ENCODE results near the gene GLB1L2.

GLB1L2 gene

GRCh38 chr11:134371436-134372185, 39.8 kb downstream of the GLB1L2 start:
- no peak overlapping the region for H3K4me3 ChIP-seq
- no peaks in the 10 kb centered on the region for H3K27me3 ChIP-seq (ENCODE audit: low read depth)
- no peaks in the 10 kb centered on the region for H3K9me3 ChIP-seq
- in situ Hi-C loops (cut with MboI; ENCODE audit: low sequenced_read_pairs) = no loop called here
- H3K36me3 ChIP-seq (replicated peaks) = peaks cover 4% of the 10 kb centered on the region
- DNase-seq (ENCODE audit: low spot score in 2 of 2) = no peak
- no peaks in the 10 kb centered on the region for H3K4me1 ChIP-seq

- Histone ChIP-seq H3K4me3 (no peak overlapping the region), H3K27me3 (ENCODE audit: low read depth) (no peaks in the 10 kb centered on the region), H3K9me3 (no peaks in the 10 kb centered on the region), H3K4me1 (no peaks in the 10 kb centered on the region), H3K36me3 (replicated peaks) (peaks cover 4% of the 10 kb centered on the region)
- in situ Hi-C loops (cut with MboI; ENCODE audit: low sequenced_read_pairs) = no loop called here
- no peak for DNase-seq (ENCODE audit: low spot score in 2 of 2)
Observed at GRCh38 chr11:134372536-134372935, 40.7 kb downstream of the GLB1L2 start.

GRCh38 chr11:134372961-134373360, 41.2 kb downstream of the GLB1L2 start:
- Histone ChIP-seq H3K4me3 (no peak overlapping the region), H3K9me3 (no peaks in the 10 kb centered on the region), H3K27me3 (ENCODE audit: low read depth) (no peaks in the 10 kb centered on the region), H3K36me3 (replicated peaks) (peaks cover 4% of the 10 kb centered on the region), H3K4me1 (no peaks in the 10 kb centered on the region)
- in situ Hi-C loops (cut with MboI; ENCODE audit: low sequenced_read_pairs) = no loop called here
- no peak for DNase-seq (ENCODE audit: low spot score in 2 of 2)

- in situ Hi-C loops (cut with MboI; ENCODE audit: low sequenced_read_pairs) = no loop called here
- Histone ChIP-seq H3K9me3 (no peaks in the 10 kb centered on the region), H3K4me1 (no peaks in the 10 kb centered on the region), H3K27me3 (ENCODE audit: low read depth) (no peaks in the 10 kb centered on the region), H3K4me3 (no peak overlapping the region), H3K36me3 (replicated peaks) (peaks cover 4% of the 10 kb centered on the region)
- no peak for DNase-seq (ENCODE audit: low spot score in 2 of 2)
Observed at GRCh38 chr11:134373591-134374052, 41.8 kb downstream of the GLB1L2 start.

GRCh38 chr11:134374171-134374570, 42.4 kb downstream of the GLB1L2 start:
- H3K4me1 ChIP-seq = no peaks in the 10 kb centered on the region
- in situ Hi-C loops (cut with MboI; ENCODE audit: low sequenced_read_pairs) = no loop called here
- H3K27me3 ChIP-seq (ENCODE audit: low read depth) = no peaks in the 10 kb centered on the region
- no peak for DNase-seq (ENCODE audit: low spot score in 2 of 2)
- no peak overlapping the region for H3K4me3 ChIP-seq
- peaks cover 4% of the 10 kb centered on the region for H3K36me3 ChIP-seq (replicated peaks)
- H3K9me3 ChIP-seq = no peaks in the 10 kb centered on the region

- no peak for DNase-seq (ENCODE audit: low spot score in 2 of 2)
- in situ Hi-C loops (cut with MboI; ENCODE audit: low sequenced_read_pairs) = no loop called here
- H3K4me3 ChIP-seq = no peak overlapping the region
- no peaks in the 10 kb centered on the region for H3K4me1 ChIP-seq
- H3K27me3 ChIP-seq (ENCODE audit: low read depth) = no peaks in the 10 kb centered on the region
- H3K9me3 ChIP-seq = no peaks in the 10 kb centered on the region
- peaks cover 4% of the 10 kb centered on the region for H3K36me3 ChIP-seq (replicated peaks)
Observed at GRCh38 chr11:134374891-134375550, 43.2 kb downstream of the GLB1L2 start.

- Histone ChIP-seq H3K27me3 (ENCODE audit: low read depth) (no peaks in the 10 kb centered on the region), H3K36me3 (replicated peaks) (peaks cover 4% of the 10 kb centered on the region; the same call in 1 of the 2 replicates), H3K4me1 (no peaks in the 10 kb centered on the region), H3K4me3 (no peak overlapping the region), H3K9me3 (no peaks in the 10 kb centered on the region)
- no peak for DNase-seq (ENCODE audit: low spot score in 2 of 2)
- in situ Hi-C loops (cut with MboI; ENCODE audit: low sequenced_read_pairs) = no loop called here
Observed at GRCh38 chr11:134376150-134376921, 44.5 kb downstream of the GLB1L2 start.

- H3K27me3 ChIP-seq (ENCODE audit: low read depth) = no peaks in the 10 kb centered on the region
- no peak for DNase-seq (ENCODE audit: low spot score in 2 of 2)
- in situ Hi-C loops (cut with MboI; ENCODE audit: low sequenced_read_pairs) = no loop called here
- no peaks in the 10 kb centered on the region for H3K9me3 ChIP-seq
- H3K4me1 ChIP-seq = no peaks in the 10 kb centered on the region
- no peaks in the 10 kb centered on the region for H3K36me3 ChIP-seq (replicated peaks)
- H3K4me3 ChIP-seq = no peak overlapping the region
Observed at GRCh38 chr11:134377876-134378275, 46.1 kb downstream of the GLB1L2 start.

- H3K9me3 ChIP-seq = no peaks in the 10 kb centered on the region
Observed at GRCh38 chr11:134379241-134379640, 47.5 kb downstream of the GLB1L2 start.

GRCh38 chr11:134380229-134380628, 48.4 kb downstream of the GLB1L2 start:
- H3K36me3 ChIP-seq (replicated peaks) = no peaks in the 10 kb centered on the region
- no peak for DNase-seq (ENCODE audit: low spot score in 2 of 2)
- H3K4me3 ChIP-seq = no peak overlapping the region
- H3K9me3 ChIP-seq = no peaks in the 10 kb centered on the region
- no peaks in the 10 kb centered on the region for H3K4me1 ChIP-seq
- in situ Hi-C loops (cut with MboI; ENCODE audit: low sequenced_read_pairs) = no loop called here
- H3K27me3 ChIP-seq (ENCODE audit: low read depth) = no peaks in the 10 kb centered on the region

More at GRCh38 chr11:134379241-134379640, 47.5 kb downstream of the GLB1L2 start:
- no peak for DNase-seq (ENCODE audit: low spot score in 2 of 2)
- no peaks in the 10 kb centered on the region for H3K36me3 ChIP-seq (replicated peaks)
- no peaks in the 10 kb centered on the region for H3K27me3 ChIP-seq (ENCODE audit: low read depth)
- no peaks in the 10 kb centered on the region for H3K4me1 ChIP-seq
- no peak overlapping the region for H3K4me3 ChIP-seq
- in situ Hi-C loops (cut with MboI; ENCODE audit: low sequenced_read_pairs) = no loop called here

- H3K4me1 ChIP-seq = no peaks in the 10 kb centered on the region
- H3K9me3 ChIP-seq = no peaks in the 10 kb centered on the region
- no peaks in the 10 kb centered on the region for H3K27me3 ChIP-seq (ENCODE audit: low read depth)
- H3K36me3 ChIP-seq (replicated peaks) = no peaks in the 10 kb centered on the region
- H3K4me3 ChIP-seq = no peak overlapping the region
- in situ Hi-C loops (cut with MboI; ENCODE audit: low sequenced_read_pairs) = no loop called here
- no peak for DNase-seq (ENCODE audit: low spot score in 2 of 2)
Observed at GRCh38 chr11:134380785-134381184, 49.0 kb downstream of the GLB1L2 start.

GRCh38 chr11:134382257-134382656, 50.5 kb downstream of the GLB1L2 start:
- H3K27me3 ChIP-seq (ENCODE audit: low read depth) = no peaks in the 10 kb centered on the region
- in situ Hi-C loops (cut with MboI; ENCODE audit: low sequenced_read_pairs) = no loop called here
- H3K9me3 ChIP-seq = no peaks in the 10 kb centered on the region
- H3K4me3 ChIP-seq = no peak overlapping the region
- no peaks in the 10 kb centered on the region for H3K36me3 ChIP-seq (replicated peaks)
- no peaks in the 10 kb centered on the region for H3K4me1 ChIP-seq
- no peak for DNase-seq (ENCODE audit: low spot score in 2 of 2)

GRCh38 chr11:134382830-134383229, 51.0 kb downstream of the GLB1L2 start:
- no peaks in the 10 kb centered on the region for H3K27me3 ChIP-seq (ENCODE audit: low read depth)
- no peaks in the 10 kb centered on the region for H3K4me1 ChIP-seq
- DNase-seq (ENCODE audit: low spot score in 2 of 2) = no peak
- H3K4me3 ChIP-seq = no peak overlapping the region
- H3K9me3 ChIP-seq = no peaks in the 10 kb centered on the region
- in situ Hi-C loops (cut with MboI; ENCODE audit: low sequenced_read_pairs) = no loop called here
- no peaks in the 10 kb centered on the region for H3K36me3 ChIP-seq (replicated peaks)

All from HAP-1 (cell line).